Measurements from ENCODE around the gene A2M.

Gene A2M

DNA sequence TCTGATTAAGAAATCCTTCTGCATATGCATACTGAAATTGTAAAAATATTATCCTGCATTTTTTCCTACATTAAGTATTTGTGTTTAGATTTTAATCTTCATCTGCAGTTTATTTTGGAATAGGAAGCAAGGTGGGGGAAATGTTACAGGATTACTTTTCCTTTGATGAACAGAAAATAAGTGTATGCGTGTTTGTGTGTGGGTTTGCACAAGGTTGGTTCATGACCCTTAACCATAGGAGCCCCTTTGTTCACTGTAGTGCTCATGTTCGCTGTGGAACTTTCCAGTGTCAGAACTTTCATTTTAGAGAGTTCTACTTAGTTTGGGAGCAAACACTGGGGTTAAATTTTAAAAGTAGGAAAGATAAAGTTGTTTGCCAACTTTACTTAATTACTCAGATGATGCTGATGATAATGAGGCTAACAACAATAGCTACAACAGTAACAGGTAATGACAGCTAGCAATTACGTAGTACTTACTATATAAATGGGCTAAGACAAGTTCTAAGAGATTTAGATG lies 6.4 kb upstream of the A2M start:
- TF ChIP-seq, protein P1, sequence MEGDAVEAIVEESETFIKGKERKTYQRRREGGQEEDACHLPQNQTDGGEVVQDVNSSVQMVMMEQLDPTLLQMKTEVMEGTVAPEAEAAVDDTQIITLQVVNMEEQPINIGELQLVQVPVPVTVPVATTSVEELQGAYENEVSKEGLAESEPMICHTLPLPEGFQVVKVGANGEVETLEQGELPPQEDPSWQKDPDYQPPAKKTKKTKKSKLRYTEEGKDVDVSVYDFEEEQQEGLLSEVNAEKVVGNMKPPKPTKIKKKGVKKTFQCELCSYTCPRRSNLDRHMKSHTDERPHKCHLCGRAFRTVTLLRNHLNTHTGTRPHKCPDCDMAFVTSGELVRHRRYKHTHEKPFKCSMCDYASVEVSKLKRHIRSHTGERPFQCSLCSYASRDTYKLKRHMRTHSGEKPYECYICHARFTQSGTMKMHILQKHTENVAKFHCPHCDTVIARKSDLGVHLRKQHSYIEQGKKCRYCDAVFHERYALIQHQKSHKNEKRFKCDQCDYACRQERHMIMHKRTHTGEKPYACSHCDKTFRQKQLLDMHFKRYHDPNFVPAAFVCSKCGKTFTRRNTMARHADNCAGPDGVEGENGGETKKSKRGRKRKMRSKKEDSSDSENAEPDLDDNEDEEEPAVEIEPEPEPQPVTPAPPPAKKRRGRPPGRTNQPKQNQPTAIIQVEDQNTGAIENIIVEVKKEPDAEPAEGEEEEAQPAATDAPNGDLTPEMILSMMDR (IDR thresholded peaks at IDR 0.05; ENCODE audit: insufficient read depth, low read depth, low read length, missing control alignments) = no peak
- no peak overlapping the region for H3K4me3 ChIP-seq (ENCODE audit: low read depth, low read length)
- no peak for DNase-seq (ENCODE audit: low read depth)

DNA sequence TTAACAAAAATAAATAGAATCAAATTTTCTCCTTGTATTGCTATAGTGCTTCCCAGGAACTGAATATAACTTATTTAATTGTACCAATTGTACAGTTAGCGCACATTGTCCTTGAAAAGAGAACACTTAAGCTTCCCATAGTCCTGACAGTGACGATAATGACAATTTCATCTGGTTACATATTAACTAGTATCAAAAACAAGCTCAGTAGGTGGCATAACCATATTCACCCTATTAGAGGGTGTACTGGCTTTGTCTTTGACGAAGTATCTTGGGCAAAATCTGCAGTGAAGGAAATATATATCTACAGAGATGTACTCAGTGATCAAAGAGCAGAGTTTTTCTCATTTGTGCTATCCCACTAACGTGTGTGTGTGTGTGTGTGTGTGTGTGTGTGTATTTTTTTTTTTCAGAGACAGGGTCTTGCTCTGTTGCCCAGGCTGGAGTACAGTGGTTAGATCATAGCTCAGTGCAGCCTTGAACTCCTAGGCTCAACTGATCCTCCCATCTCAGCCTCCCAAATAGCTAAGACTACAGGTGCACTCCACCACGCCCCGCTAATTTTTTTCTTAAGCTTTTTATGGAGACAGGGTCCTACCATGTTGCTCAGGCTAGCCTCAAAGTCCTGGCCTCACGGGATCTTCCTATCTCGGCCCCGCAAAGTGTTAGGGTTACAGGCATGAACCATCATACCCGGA lies 4.9 kb upstream of the A2M start:
- TF ChIP-seq, protein P1 (IDR thresholded peaks at IDR 0.05; ENCODE audit: insufficient read depth, low read depth, low read length, missing control alignments) = no peak
- no peak for DNase-seq (ENCODE audit: low read depth)
- H3K4me3 ChIP-seq (ENCODE audit: low read depth, low read length) = no peak overlapping the region

DNA sequence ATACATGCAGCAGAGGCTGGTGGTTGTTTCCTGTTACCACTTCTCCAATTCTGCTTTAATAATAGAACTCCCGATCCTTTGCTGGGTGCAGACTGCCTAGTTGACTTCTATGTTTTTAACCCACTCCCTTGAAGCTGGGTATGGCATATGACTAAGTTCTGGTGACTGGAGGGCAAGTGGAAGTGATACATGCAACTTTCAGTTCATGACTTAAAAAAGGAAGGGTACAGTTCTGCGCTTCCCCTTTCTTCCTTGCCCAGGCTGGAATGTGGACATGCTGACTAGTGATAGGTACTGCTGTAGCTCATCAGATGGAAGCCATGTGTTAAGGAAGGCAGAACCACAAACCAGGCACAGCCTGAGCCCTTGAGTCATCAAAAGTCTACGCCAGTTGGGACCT lies 2.4 kb upstream of the A2M start:
- DNase-seq (ENCODE audit: low read depth) = peak; percentile 53
- H3K4me3 ChIP-seq (ENCODE audit: low read depth, low read length) = no peak overlapping the region
- TF ChIP-seq, protein P1 (IDR thresholded peaks at IDR 0.05; ENCODE audit: insufficient read depth, low read depth, low read length, missing control alignments) = no peak

- no peak overlapping the region for H3K4me3 ChIP-seq (ENCODE audit: low read depth, low read length)
- DNase-seq (ENCODE audit: low read depth) = no peak
- TF ChIP-seq, protein P1 (IDR thresholded peaks at IDR 0.05; ENCODE audit: insufficient read depth, low read depth, low read length, missing control alignments) = no peak
Measured at GRCh38 chr12:9114946-9115345, 773 bp downstream of the A2M start.

GRCh38 chr12:9113987-9114309 lies 1.8 kb downstream of the A2M start:
- no peak for DNase-seq (ENCODE audit: low read depth)
- TF ChIP-seq, protein P1 (IDR thresholded peaks at IDR 0.05; ENCODE audit: insufficient read depth, low read depth, low read length, missing control alignments) = no peak
- H3K4me3 ChIP-seq (ENCODE audit: low read depth, low read length) = no peak overlapping the region

GRCh38 chr12:9113296-9113986 lies 2.3 kb downstream of the A2M start:
- no peak for DNase-seq (ENCODE audit: low read depth)
- no peak overlapping the region for H3K4me3 ChIP-seq (ENCODE audit: low read depth, low read length)
- TF ChIP-seq, protein P1 (IDR thresholded peaks at IDR 0.05; ENCODE audit: insufficient read depth, low read depth, low read length, missing control alignments) = no peak
